Measurements from ENCODE around the gene MCMBP.
A peak's percentile ranks its signal among the peaks of the same experiment; 100 is the strongest.
"Not testable (repeated sequence)": the region's sequence is repeated elsewhere in the genome, so short reads cannot be mapped to it uniquely, and the experiment has no call there.

Gene MCMBP

GRCh38 chr10:119872610-119872859, at the start of gene MCMBP:
Gene MCMBP, minus strand, starts transcription at chr10:119872843. Its CDS starts 259 bp downstream, at chr10:119872584.
- no peak for DNase-seq

GRCh38 chr10:119919826-119920225, 47.2 kb upstream of the MCMBP start:
- no peak for DNase-seq

- no peak for DNase-seq
Measured at GRCh38 chr10:119919271-119919670, 46.6 kb upstream of the MCMBP start.

- no peak for DNase-seq
Measured at GRCh38 chr10:119917777-119918176, 45.1 kb upstream of the MCMBP start.

GRCh38 chr10:119910689-119911088, 38.0 kb upstream of the MCMBP start:
- DNase-seq: no peak

GRCh38 chr10:119908166-119908565, 35.5 kb upstream of the MCMBP start:
- no peak for DNase-seq

- DNase-seq: not testable (repeated sequence)
Measured at GRCh38 chr10:119907695-119908094, 35.1 kb upstream of the MCMBP start.

- no peak for DNase-seq
Measured at GRCh38 chr10:119903946-119904666, 31.5 kb upstream of the MCMBP start.

GRCh38 chr10:119898577-119898976, 25.9 kb upstream of the MCMBP start:
- no peak for DNase-seq

- no peak for DNase-seq
Measured at GRCh38 chr10:119896937-119897770, 24.5 kb upstream of the MCMBP start.

GRCh38 chr10:119896061-119896655, 23.5 kb upstream of the MCMBP start:
- DNase-seq: no peak

GRCh38 chr10:119893845-119894427, 21.3 kb upstream of the MCMBP start:
- DNase-seq: no peak

GRCh38 chr10:119893074-119893473, 20.4 kb upstream of the MCMBP start:
- no peak for DNase-seq

- peak; percentile 18 for DNase-seq
Measured at GRCh38 chr10:119892188-119893065, 19.8 kb upstream of the MCMBP start, which contains the start of gene SEC23IP. Gene SEC23IP, plus strand, starts transcription at chr10:119892730. Its CDS starts 53 bp downstream, at chr10:119892783.

- DNase-seq: not testable (repeated sequence)
Measured at GRCh38 chr10:119891849-119892187, 19.2 kb upstream of the MCMBP start.

- DNase-seq: not testable (repeated sequence)
Measured at GRCh38 chr10:119890307-119890706, 17.7 kb upstream of the MCMBP start.

GRCh38 chr10:119889201-119889600, 16.6 kb upstream of the MCMBP start:
- not testable (repeated sequence) for DNase-seq

GRCh38 chr10:119888715-119889114, 16.1 kb upstream of the MCMBP start:
- DNase-seq: not testable (repeated sequence)

- not testable (repeated sequence) for DNase-seq
Measured at GRCh38 chr10:119886070-119886469, 13.4 kb upstream of the MCMBP start.

- not testable (repeated sequence) for DNase-seq
Measured at GRCh38 chr10:119883901-119884611, 11.4 kb upstream of the MCMBP start.

- DNase-seq: no peak
Measured at GRCh38 chr10:119878524-119878923, 5.9 kb upstream of the MCMBP start.

Data from NCI-H524 treated with DMSO at 0.1 percent for 48 hours (cell line).